ENCODE measurements around the gene AGPAT2. TPM values are rescaled to one million over a fixed set of nuclear protein-coding genes. Genes with fewer than 3 reads are reported as not detected.
"Not testable (repeated sequence)": the region's sequence is repeated elsewhere in the genome, so short reads cannot be mapped to it uniquely, and the experiment has no call there.

The AGPAT2 gene
- total and polyA plus RNA-seq, 9 donors: 11.3 to 22.2 (median 14.5) TPM

- peak; percentile 85 for DNase-seq
- Histone ChIP-seq H3K4me1 (ENCODE audit: control insufficient read depth, insufficient read depth, low read length) (peaks cover 40% of the 10 kb centered on the region), H3K9me3 (replicated peaks; ENCODE audit: control insufficient read depth, low read depth, low read length) (no peaks in the 10 kb centered on the region), H3K36me3 (ENCODE audit: control insufficient read depth, insufficient read depth, low read length) (no peaks in the 10 kb centered on the region), H3K27ac (ENCODE audit: low read length) (peak overlapping the region; percentile 84), H3K4me3 (ENCODE audit: low read length) (peak overlapping the region; percentile 8), H3K27me3 (ENCODE audit: control insufficient read depth, insufficient read depth, low read length) (peaks cover 8% of the 10 kb centered on the region)
- WGBS (ENCODE audit: insufficient coverage): 37% methylated on average over 32 of the region's 40 CpGs
Measured at GRCh38 chr9:136645903-136646754, 41.1 kb downstream of the AGPAT2 start.

- no peaks in the 10 kb centered on the region for H3K36me3 ChIP-seq (ENCODE audit: control insufficient read depth, insufficient read depth, low read length)
- peaks cover 47% of the 10 kb centered on the region for H3K4me1 ChIP-seq (ENCODE audit: control insufficient read depth, insufficient read depth, low read length)
- peak overlapping the region; percentile 84 for H3K27ac ChIP-seq (ENCODE audit: low read length)
- no peaks in the 10 kb centered on the region for H3K9me3 ChIP-seq (replicated peaks; ENCODE audit: control insufficient read depth, low read depth, low read length)
- no peak for DNase-seq
- no peak overlapping the region for H3K4me3 ChIP-seq (ENCODE audit: low read length)
- WGBS (ENCODE audit: insufficient coverage): 71% methylated on average over 15 of the region's 18 CpGs
- H3K27me3 ChIP-seq (ENCODE audit: control insufficient read depth, insufficient read depth, low read length): peaks cover 8% of the 10 kb centered on the region
Measured at GRCh38 chr9:136645352-136645902, 41.8 kb downstream of the AGPAT2 start.

- peaks cover 54% of the 10 kb centered on the region for H3K4me1 ChIP-seq (ENCODE audit: control insufficient read depth, insufficient read depth, low read length)
- H3K9me3 ChIP-seq (replicated peaks; ENCODE audit: control insufficient read depth, low read depth, low read length): no peaks in the 10 kb centered on the region
- H3K4me3 ChIP-seq (ENCODE audit: low read length): no peak overlapping the region
- 19% methylated on average over 23 of the region's 30 CpGs for WGBS (ENCODE audit: insufficient coverage)
- H3K36me3 ChIP-seq (ENCODE audit: control insufficient read depth, insufficient read depth, low read length): no peaks in the 10 kb centered on the region
- H3K27me3 ChIP-seq (ENCODE audit: control insufficient read depth, insufficient read depth, low read length): peaks cover 8% of the 10 kb centered on the region
- H3K27ac ChIP-seq (ENCODE audit: low read length): peak overlapping the region; percentile 84
- DNase-seq: peak; percentile 78
Measured at GRCh38 chr9:136644593-136645351, 42.5 kb downstream of the AGPAT2 start.

- Histone ChIP-seq H3K4me3 (ENCODE audit: low read length) (peak overlapping the region; percentile 29), H3K27me3 (ENCODE audit: control insufficient read depth, insufficient read depth, low read length) (peaks cover 8% of the 10 kb centered on the region), H3K27ac (ENCODE audit: low read length) (peak overlapping the region; percentile 45), H3K9me3 (replicated peaks; ENCODE audit: control insufficient read depth, low read depth, low read length) (no peaks in the 10 kb centered on the region), H3K36me3 (ENCODE audit: control insufficient read depth, insufficient read depth, low read length) (no peaks in the 10 kb centered on the region), H3K4me1 (ENCODE audit: control insufficient read depth, insufficient read depth, low read length) (peaks cover 54% of the 10 kb centered on the region)
- WGBS (ENCODE audit: insufficient coverage): 10% methylated on average over 9 of the region's 15 CpGs
- peak; percentile 89 for DNase-seq
Measured at GRCh38 chr9:136644343-136644592, 43.0 kb downstream of the AGPAT2 start.

GRCh38 chr9:136643596-136644342 is 43.5 kb downstream of the AGPAT2 start:
- Histone ChIP-seq H3K4me1 (ENCODE audit: control insufficient read depth, insufficient read depth, low read length) (peaks cover 54% of the 10 kb centered on the region), H3K27me3 (ENCODE audit: control insufficient read depth, insufficient read depth, low read length) (peaks cover 8% of the 10 kb centered on the region), H3K36me3 (ENCODE audit: control insufficient read depth, insufficient read depth, low read length) (no peaks in the 10 kb centered on the region), H3K9me3 (replicated peaks; ENCODE audit: control insufficient read depth, low read depth, low read length) (no peaks in the 10 kb centered on the region), H3K27ac (ENCODE audit: low read length) (peak overlapping the region; percentile 45), H3K4me3 (ENCODE audit: low read length) (peak overlapping the region; percentile 29)
- 67% methylated on average over 28 of the region's 31 CpGs for WGBS (ENCODE audit: insufficient coverage)
- DNase-seq: no peak

GRCh38 chr9:136642439-136642921 is 44.8 kb downstream of the AGPAT2 start:
- H3K27me3 ChIP-seq (ENCODE audit: control insufficient read depth, insufficient read depth, low read length): peaks cover 8% of the 10 kb centered on the region
- peaks cover 51% of the 10 kb centered on the region for H3K4me1 ChIP-seq (ENCODE audit: control insufficient read depth, insufficient read depth, low read length)
- no peaks in the 10 kb centered on the region for H3K9me3 ChIP-seq (replicated peaks; ENCODE audit: control insufficient read depth, low read depth, low read length)
- no peak overlapping the region for H3K4me3 ChIP-seq (ENCODE audit: low read length)
- DNase-seq: no peak
- H3K27ac ChIP-seq (ENCODE audit: low read length): peak overlapping the region; percentile 47
- WGBS (ENCODE audit: insufficient coverage): no CpG with 5 or more reads among the region's 7 CpGs
- no peaks in the 10 kb centered on the region for H3K36me3 ChIP-seq (ENCODE audit: control insufficient read depth, insufficient read depth, low read length)

GRCh38 chr9:136640171-136641111 is 46.8 kb downstream of the AGPAT2 start:
- peaks cover 6% of the 10 kb centered on the region for H3K27me3 ChIP-seq (ENCODE audit: control insufficient read depth, insufficient read depth, low read length)
- WGBS (ENCODE audit: insufficient coverage): 21% methylated on average over 26 of the region's 32 CpGs
- peak overlapping the region; percentile 79 for H3K27ac ChIP-seq (ENCODE audit: low read length)
- H3K9me3 ChIP-seq (replicated peaks; ENCODE audit: control insufficient read depth, low read depth, low read length): no peaks in the 10 kb centered on the region
- DNase-seq: peak; percentile 91
- H3K36me3 ChIP-seq (ENCODE audit: control insufficient read depth, insufficient read depth, low read length): no peaks in the 10 kb centered on the region
- no peak overlapping the region for H3K4me3 ChIP-seq (ENCODE audit: low read length)
- H3K4me1 ChIP-seq (ENCODE audit: control insufficient read depth, insufficient read depth, low read length): peaks cover 38% of the 10 kb centered on the region

DNA sequence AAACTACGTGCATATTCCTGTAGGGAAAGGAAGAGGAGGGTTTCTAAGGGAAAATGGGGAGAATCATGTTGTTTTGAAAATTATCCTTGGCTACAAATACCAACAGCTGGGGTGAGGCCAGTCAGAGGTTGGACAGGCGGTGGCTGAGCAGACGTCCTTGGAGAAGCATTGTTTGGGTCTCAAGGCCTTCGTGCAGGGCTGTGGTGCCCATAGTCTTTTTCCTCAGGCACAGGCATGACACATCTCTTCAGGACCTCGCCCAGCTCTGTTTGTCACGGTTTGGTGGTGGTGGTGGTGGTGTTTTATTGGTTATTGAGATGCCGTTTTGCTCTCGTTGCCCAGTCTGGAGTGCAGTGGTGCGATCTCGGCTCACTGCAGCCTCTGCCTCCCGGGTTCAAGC is 52.4 kb downstream of the AGPAT2 start:
- DNase-seq: no peak
- Histone ChIP-seq H3K4me3 (ENCODE audit: low read length) (no peak overlapping the region), H3K36me3 (ENCODE audit: control insufficient read depth, insufficient read depth, low read length) (no peaks in the 10 kb centered on the region), H3K9me3 (replicated peaks; ENCODE audit: control insufficient read depth, low read depth, low read length) (no peaks in the 10 kb centered on the region), H3K27ac (ENCODE audit: low read length) (no peak overlapping the region), H3K27me3 (ENCODE audit: control insufficient read depth, insufficient read depth, low read length) (no peaks in the 10 kb centered on the region), H3K4me1 (ENCODE audit: control insufficient read depth, insufficient read depth, low read length) (peaks cover 25% of the 10 kb centered on the region)
- WGBS (ENCODE audit: insufficient coverage): 53% methylated on average over 4 of the region's 11 CpGs

GRCh38 chr9:136632491-136633106 is 54.7 kb downstream of the AGPAT2 start:
- H3K4me3 ChIP-seq (ENCODE audit: low read length); H3K27me3 ChIP-seq (ENCODE audit: control insufficient read depth, insufficient read depth, low read length); DNase-seq; H3K27ac ChIP-seq (ENCODE audit: low read length); H3K36me3 ChIP-seq (ENCODE audit: control insufficient read depth, insufficient read depth, low read length); H3K9me3 ChIP-seq (replicated peaks; ENCODE audit: control insufficient read depth, low read depth, low read length): not testable (repeated sequence)
- WGBS (ENCODE audit: insufficient coverage): no CpG with 5 or more reads among the region's 36 CpGs
- H3K4me1 ChIP-seq (ENCODE audit: control insufficient read depth, insufficient read depth, low read length): peaks cover 45% of the 10 kb centered on the region

All from muscle of leg (tissue), 11 donors.